Activated T-cell treated with anti-CD3 and anti-CD28 coated beads, Interleukin-2, amount 50 U/mL, for 4 hours (primary cell): ENCODE results near the gene IREB2. TPM values are rescaled to one million over a fixed set of nuclear protein-coding genes. Genes with fewer than 3 reads are reported as not detected.
A peak's percentile ranks its signal among the peaks of the same experiment; 100 is the strongest.
"Not testable (repeated sequence)": the region's sequence is repeated elsewhere in the genome, so short reads cannot be mapped to it uniquely, and the experiment has no call there.

Source experiments
- ATAC-seq, 2 donors: fragments of 200-7000 bp; cut with Tn5 transposase; one replicate each; pipeline ENCODE4 v1.10.0; 2021
- DNase-seq: peaks from one replicate; pipeline ENCODE4 v3.0.0-alpha.2; 2020
- H3K27me3 Mint-ChIP-seq: one replicate; pipeline ENCODE4 v1.8.0; 2021; ENCODE audit warnings: low read depth, mixed read lengths
- H3K36me3 Mint-ChIP-seq: one replicate; pipeline ENCODE4 v1.8.0; 2022; ENCODE audit warnings: mixed read lengths; ENCODE audit not compliant: insufficient read depth
- H3K4me1 Mint-ChIP-seq: one replicate; pipeline ENCODE4 v1.8.0; 2021; ENCODE audit warnings: low read depth, mixed read lengths
- H3K4me3 Mint-ChIP-seq: one replicate; pipeline ENCODE4 v1.8.0; 2021; ENCODE audit warnings: mild to moderate bottlenecking, moderate library complexity, mixed read lengths
- H3K9me3 Mint-ChIP-seq: one replicate; pipeline ENCODE4 v1.8.0; 2021; ENCODE audit warnings: mixed read lengths
- total RNA-seq, 3 donors: library from RNA; stranded (reverse); gene quantifications; one replicate each; pipeline ENCODE4 v1.2.1, GENCODE V29; 2021

IREB2 gene
- total RNA-seq, 3 donors from 2014 or later, result 56.1 to 72.7 (median 64.1) TPM

DNA sequence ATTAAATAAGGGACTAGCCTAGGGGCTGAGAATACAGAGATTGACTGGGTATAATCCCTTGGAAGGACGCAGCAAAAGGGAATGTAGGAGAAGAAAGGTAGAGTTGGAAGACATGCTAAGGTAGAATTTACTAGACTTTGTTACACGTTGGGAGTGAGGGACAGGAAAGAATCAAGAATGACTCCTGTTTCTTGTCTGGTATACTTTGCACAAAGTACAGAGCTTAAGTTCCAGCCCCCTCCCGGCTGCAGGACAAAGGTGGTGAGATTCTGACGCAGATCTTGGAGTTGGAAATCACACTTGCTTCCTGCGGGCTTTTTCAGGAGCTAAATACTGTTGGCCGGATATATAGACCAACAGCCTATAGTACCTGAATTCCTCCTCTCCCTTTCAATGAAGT lies 70.3 kb downstream of the IREB2 start:
- Mint-ChIP-seq H3K36me3 (no peaks in the 10 kb centered on the region), H3K4me1 (peaks cover 21% of the 10 kb centered on the region), H3K27me3 (peaks cover 6% of the 10 kb centered on the region), H3K4me3 (peak overlapping the region; percentile 84), H3K9me3 (no peaks in the 10 kb centered on the region)
- DNase-seq (no peak), ATAC-seq (no peak)

DNA sequence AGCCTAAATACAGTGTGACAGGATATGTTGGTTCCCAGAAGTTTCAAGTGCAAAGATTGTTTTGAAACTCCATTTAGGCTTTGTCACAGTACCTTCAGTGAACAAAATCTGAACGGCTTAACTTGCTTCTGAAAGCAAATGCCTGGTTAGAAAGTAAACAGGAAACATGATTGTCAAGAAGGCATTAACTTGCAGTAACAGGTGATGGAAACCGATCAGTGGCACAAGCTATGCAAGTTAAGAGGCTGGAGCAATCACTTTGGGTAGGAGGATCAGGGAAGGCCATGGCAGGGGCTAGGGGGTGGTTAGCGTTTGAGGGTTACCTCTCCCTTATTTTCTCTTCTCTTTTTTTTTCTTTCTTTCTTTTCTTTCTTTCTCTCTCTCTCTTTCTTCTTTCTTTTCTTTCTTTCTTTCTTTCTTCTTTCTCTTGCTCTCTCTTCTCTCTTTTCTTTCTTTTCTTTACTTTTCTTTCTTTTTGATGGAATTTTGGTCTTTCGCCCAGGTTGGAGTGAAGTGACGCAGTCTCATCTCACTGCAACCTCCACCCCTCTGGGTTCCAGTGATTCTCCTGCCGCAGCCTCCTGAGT lies 71.8 kb downstream of the IREB2 start:
- no peak for DNase-seq
- H3K4me3 Mint-ChIP-seq, result no peak overlapping the region
- no peaks in the 10 kb centered on the region for H3K9me3 Mint-ChIP-seq

GRCh38 chr15:78520035-78520434 lies 82.0 kb downstream of the IREB2 start:
- H3K4me1 Mint-ChIP-seq, ATAC-seq, H3K36me3 Mint-ChIP-seq, H3K27me3 Mint-ChIP-seq, H3K4me3 Mint-ChIP-seq, H3K9me3 Mint-ChIP-seq, DNase-seq: not testable (repeated sequence)

More for the DNA sequence above, 71.8 kb downstream of the IREB2 start:
- Mint-ChIP-seq H3K27me3 (peaks cover 6% of the 10 kb centered on the region), H3K4me1 (peaks cover 21% of the 10 kb centered on the region), H3K36me3 (no peaks in the 10 kb centered on the region)
- ATAC-seq, result no peak

GRCh38 chr15:78524230-78524629 lies 86.2 kb downstream of the IREB2 start:
- Mint-ChIP-seq H3K4me3 (no peak overlapping the region), H3K9me3 (no peaks in the 10 kb centered on the region), H3K36me3 (no peaks in the 10 kb centered on the region), H3K27me3 (no peaks in the 10 kb centered on the region), H3K4me1 (no peaks in the 10 kb centered on the region)
- DNase-seq, result no peak
- no peak for ATAC-seq

DNA sequence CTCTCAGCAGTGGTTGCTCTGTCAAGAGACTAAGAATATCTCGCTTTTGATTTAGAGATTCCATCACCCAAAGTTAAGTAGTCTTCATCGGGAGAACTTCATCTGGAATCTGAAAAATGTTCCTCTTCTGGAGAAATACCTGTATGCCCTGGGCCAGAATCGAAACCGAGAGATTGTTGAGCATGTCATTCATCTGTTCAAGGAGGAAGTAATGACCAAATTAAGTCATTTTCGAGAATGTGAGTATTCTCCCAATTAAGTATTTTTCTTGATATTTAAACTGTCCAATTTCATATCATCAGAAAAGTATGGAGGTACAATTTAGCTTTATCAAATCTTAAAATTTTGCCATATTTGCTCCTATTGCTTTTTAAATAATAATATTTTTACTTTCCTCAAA lies 89.3 kb downstream of the IREB2 start:
- Mint-ChIP-seq H3K4me3 (no peak overlapping the region), H3K36me3 (no peaks in the 10 kb centered on the region), H3K27me3 (no peaks in the 10 kb centered on the region), H3K9me3 (no peaks in the 10 kb centered on the region), H3K4me1 (no peaks in the 10 kb centered on the region)
- ATAC-seq (no peak), DNase-seq (no peak)

DNA sequence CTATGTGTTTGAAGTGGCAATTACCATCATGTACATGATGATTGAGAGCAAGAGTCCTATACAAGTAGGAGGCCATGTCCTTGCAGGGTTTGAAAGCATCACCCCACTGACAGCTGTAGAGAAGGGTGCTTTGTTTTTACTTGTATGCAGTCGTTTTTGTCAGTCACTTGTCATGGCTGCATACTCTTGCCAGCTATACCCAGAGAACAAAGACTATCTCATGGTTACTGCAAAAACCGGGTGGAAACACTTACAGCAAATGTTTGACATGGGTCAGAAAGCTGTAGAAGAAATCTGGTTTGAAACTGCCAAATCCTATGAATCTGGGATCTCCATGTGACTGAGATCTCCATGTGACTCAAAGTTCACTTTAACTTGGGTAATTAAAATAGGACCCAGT lies 95.3 kb downstream of the IREB2 start:
- DNase-seq, result no peak
- H3K4me3 Mint-ChIP-seq, result no peak overlapping the region
- no peaks in the 10 kb centered on the region for H3K9me3 Mint-ChIP-seq
- H3K27me3 Mint-ChIP-seq, result no peaks in the 10 kb centered on the region
- no peaks in the 10 kb centered on the region for H3K36me3 Mint-ChIP-seq
- H3K4me1 Mint-ChIP-seq, result no peaks in the 10 kb centered on the region
- no peak for ATAC-seq

DNA sequence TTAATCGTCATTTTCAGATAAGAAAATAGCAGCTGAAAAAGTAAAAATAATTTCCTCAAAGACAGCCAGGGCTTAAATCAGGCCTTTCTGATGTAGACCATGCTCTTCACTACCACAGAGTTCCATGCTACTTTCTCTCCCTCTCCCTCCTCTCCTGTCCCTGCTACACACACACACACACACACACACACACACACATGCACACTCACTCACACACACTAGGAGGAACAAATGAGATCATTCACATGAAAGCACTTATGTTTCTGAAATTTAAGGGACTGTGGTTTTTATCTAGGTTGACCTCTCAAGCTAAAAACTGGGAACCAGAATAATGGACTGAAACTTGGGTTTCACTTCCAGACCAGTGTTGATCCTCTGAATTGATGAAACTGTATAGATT lies 98.1 kb downstream of the IREB2 start:
- no peak overlapping the region for H3K4me3 Mint-ChIP-seq
- H3K27me3 Mint-ChIP-seq, result no peaks in the 10 kb centered on the region
- no peaks in the 10 kb centered on the region for H3K36me3 Mint-ChIP-seq
- ATAC-seq (no peak), DNase-seq (no peak)
- H3K4me1 Mint-ChIP-seq, result peaks cover 4% of the 10 kb centered on the region
- H3K9me3 Mint-ChIP-seq, result no peaks in the 10 kb centered on the region

DNA sequence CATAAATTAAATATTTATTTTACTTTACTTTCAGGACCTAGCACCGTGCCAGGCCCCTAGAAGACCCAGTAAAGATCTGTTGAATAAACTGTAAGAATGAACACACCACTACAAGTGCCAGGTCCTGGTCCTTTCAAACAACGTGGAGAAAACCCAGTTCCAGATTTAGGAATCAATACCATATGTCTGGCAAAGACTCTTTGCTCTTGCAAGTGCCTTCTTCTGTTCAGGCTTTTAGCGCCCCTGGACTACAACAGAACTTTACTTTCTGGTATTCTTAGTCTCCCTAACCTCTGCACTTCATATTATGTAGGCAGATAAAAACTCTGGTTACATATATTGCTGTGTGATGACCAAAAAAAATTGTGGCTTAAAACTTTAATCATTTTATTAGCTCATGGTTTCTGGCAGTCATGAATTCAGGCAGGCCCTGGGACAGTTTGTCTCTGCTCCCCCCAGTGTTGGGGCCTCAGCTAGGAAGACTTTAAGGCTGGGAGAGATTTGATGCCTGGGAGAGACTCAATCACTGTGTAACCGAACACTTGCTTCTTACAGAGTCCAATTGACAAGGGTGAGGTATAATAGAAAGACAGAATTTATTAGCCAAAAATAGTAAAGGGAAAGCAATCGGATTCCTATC lies 99.4 kb downstream of the IREB2 start:
- no peaks in the 10 kb centered on the region for H3K27me3 Mint-ChIP-seq
- no peak overlapping the region for H3K4me3 Mint-ChIP-seq
- peaks cover 13% of the 10 kb centered on the region for H3K4me1 Mint-ChIP-seq
- peaks cover 7% of the 10 kb centered on the region for H3K36me3 Mint-ChIP-seq
- no peaks in the 10 kb centered on the region for H3K9me3 Mint-ChIP-seq
- no peak for ATAC-seq
- DNase-seq, result no peak

DNA sequence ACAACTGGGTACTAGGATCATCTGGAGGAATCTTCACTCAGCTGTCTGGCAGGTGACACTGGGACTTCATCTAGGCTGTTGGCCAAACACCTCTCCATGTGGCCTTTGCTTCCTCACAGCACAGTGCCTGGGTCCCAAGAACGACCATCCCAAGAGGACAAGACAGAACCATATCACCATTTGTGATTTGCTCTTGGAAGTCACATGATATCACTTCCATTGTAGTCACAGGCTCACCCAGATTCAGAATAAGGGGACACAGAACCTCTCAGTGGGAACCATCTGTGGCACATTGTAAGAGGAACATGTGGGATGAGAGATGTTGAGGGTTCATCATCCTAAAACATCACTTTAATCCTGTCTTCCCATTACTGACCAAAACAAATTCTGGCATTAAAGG lies 100.3 kb downstream of the IREB2 start:
- peaks cover 22% of the 10 kb centered on the region for H3K4me1 Mint-ChIP-seq
- peaks cover 11% of the 10 kb centered on the region for H3K36me3 Mint-ChIP-seq
- H3K4me3 Mint-ChIP-seq, result no peak overlapping the region
- no peaks in the 10 kb centered on the region for H3K9me3 Mint-ChIP-seq
- H3K27me3 Mint-ChIP-seq, result no peaks in the 10 kb centered on the region
- DNase-seq (no peak), ATAC-seq (no peak)

GRCh38 chr15:78539464-78540140 lies 101.6 kb downstream of the IREB2 start:
- H3K9me3 Mint-ChIP-seq, DNase-seq: not testable (repeated sequence)
- H3K36me3 Mint-ChIP-seq, result peaks cover 12% of the 10 kb centered on the region

GRCh38 chr15:78540141-78540870 lies 102.3 kb downstream of the IREB2 start, which contains the start of gene PSMA4:
PSMA4 (plus strand) TSS chr15:78540444; CDS start chr15:78541928, 1,484 bp downstream.
- no peaks in the 10 kb centered on the region for H3K9me3 Mint-ChIP-seq
- H3K4me3 Mint-ChIP-seq, result peak within 1 kb of the TSS; percentile 99
- ATAC-seq, result peak; percentile 87 to 88
- no peaks in the 10 kb centered on the region for H3K27me3 Mint-ChIP-seq
- H3K4me1 Mint-ChIP-seq, result peaks cover 24% of the 10 kb centered on the region
- H3K36me3 Mint-ChIP-seq, result peaks cover 14% of the 10 kb centered on the region
- peak; percentile 94 for DNase-seq

More at GRCh38 chr15:78539464-78540140, 101.6 kb downstream of the IREB2 start:
- not testable (repeated sequence) for ATAC-seq, H3K27me3 Mint-ChIP-seq
- H3K4me3 Mint-ChIP-seq, result peak overlapping the region; percentile 99
- H3K4me1 Mint-ChIP-seq, result peaks cover 24% of the 10 kb centered on the region

DNA sequence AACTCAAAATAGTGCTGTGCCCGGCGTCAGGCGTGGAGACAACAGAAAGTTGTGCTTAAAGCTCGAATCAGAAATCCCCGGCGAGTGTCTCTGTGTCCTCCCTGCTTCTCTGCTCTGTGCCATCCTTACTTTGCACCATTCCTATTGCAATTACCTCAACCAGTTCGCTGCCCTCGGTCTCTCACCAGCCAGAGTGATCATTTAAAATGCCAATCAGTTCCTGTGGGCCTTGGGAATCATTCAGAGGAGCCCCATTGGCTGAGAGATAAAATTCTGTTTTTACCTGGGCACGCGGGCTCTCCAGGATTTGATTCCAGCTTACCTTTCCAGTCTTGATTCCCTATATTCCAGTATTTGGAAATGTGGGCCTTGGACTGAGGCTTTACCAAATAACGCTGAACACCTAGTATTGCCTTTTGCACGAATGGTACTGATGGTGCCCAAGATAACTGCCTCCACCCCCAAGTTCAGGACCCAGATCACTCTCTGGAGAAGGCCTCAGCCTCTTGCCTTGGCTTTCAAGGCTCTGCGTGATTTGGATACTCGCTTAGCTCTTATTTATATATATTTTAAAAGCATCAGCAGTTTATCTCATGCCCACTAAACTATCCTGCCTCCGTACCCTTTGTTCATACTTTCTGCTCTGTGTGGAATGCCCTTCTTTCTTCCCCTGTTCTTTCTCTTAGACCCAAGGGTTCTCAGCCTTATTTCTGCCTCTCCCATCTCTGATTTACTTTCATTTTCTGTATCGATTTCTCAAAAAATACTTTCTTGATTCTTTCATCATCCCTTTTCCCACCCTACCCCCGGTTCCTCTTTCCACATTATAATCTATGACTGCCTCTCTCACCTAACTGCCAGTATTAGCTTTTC lies 103.1 kb downstream of the IREB2 start:
- Mint-ChIP-seq H3K36me3 (peaks cover 18% of the 10 kb centered on the region), H3K27me3 (no peaks in the 10 kb centered on the region), H3K4me3 (peak overlapping the region; percentile 99), H3K4me1 (peaks cover 24% of the 10 kb centered on the region), H3K9me3 (no peaks in the 10 kb centered on the region)
- ATAC-seq (no peak), DNase-seq (no peak)

GRCh38 chr15:78541744-78542034 lies 103.7 kb downstream of the IREB2 start:
- no peak for ATAC-seq
- DNase-seq, result no peak
- Mint-ChIP-seq H3K36me3 (peaks cover 21% of the 10 kb centered on the region), H3K4me1 (peaks cover 24% of the 10 kb centered on the region), H3K4me3 (peak overlapping the region; percentile 99), H3K9me3 (no peaks in the 10 kb centered on the region), H3K27me3 (no peaks in the 10 kb centered on the region)

GRCh38 chr15:78542647-78543046 lies 104.6 kb downstream of the IREB2 start:
- no peaks in the 10 kb centered on the region for H3K27me3 Mint-ChIP-seq
- no peaks in the 10 kb centered on the region for H3K9me3 Mint-ChIP-seq
- no peak for ATAC-seq
- H3K36me3 Mint-ChIP-seq, result peaks cover 21% of the 10 kb centered on the region
- peaks cover 24% of the 10 kb centered on the region for H3K4me1 Mint-ChIP-seq
- no peak for DNase-seq
- peak overlapping the region; percentile 99 for H3K4me3 Mint-ChIP-seq
